ENCODE measurements around the gene ACR. TPM values are rescaled to one million over a fixed set of nuclear protein-coding genes. Genes with fewer than 3 reads are reported as not detected.
A peak's percentile ranks its signal among the peaks of the same experiment; 100 is the strongest.

Gene ACR
- not detected for polyA plus RNA-seq

DNA sequence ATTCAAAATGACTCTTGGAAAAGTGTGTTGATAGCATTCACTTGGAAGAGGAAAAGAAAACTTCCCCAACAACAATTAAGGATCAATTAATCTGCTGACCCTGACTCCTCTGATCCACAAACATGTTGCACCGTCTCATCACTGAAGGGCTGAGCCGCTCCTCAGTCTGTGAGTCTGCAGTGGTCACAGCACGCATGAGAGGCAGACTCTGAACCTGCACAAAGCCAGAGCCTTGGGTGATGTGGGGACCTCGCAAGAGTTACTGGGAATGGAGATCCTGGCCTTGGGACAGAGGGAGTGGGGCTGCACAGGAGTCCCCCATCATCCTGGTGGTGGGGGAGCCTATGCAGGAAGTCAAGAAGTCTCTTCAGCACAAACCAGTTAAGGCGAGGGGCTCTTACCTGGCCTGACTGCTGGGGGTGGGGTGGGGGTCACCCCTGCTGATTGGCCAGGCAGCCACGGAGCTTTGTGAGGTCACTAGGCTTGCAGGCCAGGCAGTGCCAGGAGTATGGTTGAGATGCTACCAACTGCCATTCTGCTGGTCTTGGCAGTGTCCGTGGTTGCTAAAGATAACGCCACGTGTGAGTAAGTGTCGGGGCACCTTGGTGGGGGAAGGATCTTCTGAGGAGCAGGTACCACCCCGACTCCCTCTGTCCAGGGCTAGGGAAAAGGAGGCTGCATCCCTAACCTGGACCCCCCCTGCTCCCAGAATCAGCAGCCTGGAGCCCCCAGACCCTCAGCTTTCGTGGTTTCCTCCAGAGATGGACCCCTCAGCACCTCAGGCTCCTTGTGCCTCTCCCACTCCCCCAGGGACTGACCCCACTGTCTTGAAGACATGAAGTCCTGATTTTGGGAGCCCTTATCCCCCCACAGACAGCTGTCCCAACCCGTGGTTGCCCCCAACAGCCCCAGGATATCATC, at the start of gene ACR:
Gene ACR (plus strand): TSS at position 477 of the 921 bp plus-strand sequence. CDS start 32 bp downstream, at position 509.
- no peaks in the 10 kb centered on the region for H3K4me1 Mint-ChIP-seq
- no peaks in the 10 kb centered on the region for H3K36me3 Mint-ChIP-seq
- H3K9me3 Mint-ChIP-seq, result no peaks in the 10 kb centered on the region
- DNase-seq, result no peak
- no peak within 1 kb of the TSS for H3K4me3 Mint-ChIP-seq
- peaks cover 2 to 8% (median 3%) of the 10 kb centered on the region in 3 donors for H3K27me3 Mint-ChIP-seq (ENCODE audit: low read depth in 3 of 3)
- H3K27ac Mint-ChIP-seq, result no peak within 1 kb of the TSS

DNA sequence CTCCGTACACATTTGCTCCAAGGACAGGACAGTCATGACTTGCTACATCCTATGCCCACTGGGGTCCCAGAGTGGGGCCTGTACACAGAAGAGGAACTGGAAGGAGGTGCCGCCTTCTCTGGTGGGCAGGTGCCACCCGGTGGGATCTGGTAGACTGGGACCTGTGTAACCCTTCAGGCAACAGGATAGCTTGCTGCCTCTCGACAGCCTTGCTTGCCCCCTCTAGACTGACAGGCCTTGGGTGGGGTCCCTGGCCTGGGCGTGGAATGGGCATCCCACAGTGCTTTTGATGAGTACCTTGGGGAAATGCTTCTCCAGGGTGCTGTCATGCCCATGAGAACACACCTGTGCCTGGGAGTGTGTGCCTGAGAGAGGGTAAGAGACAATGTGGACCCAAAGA, 49.6 kb upstream of the ACR start:
- Mint-ChIP-seq H3K27ac (peak overlapping the region in 1 of 6 donors; percentile 37), H3K36me3 (no peaks in the 10 kb centered on the region), H3K9me3 (peaks cover 0 to 5% (median 0%) of the 10 kb centered on the region in 6 donors), H3K4me3 (no peak overlapping the region), H3K27me3 (ENCODE audit: low read depth in 3 of 3) (peaks cover 1 to 5% (median 3%) of the 10 kb centered on the region in 3 donors), H3K4me1 (no peaks in the 10 kb centered on the region)
- no peak for DNase-seq

DNA sequence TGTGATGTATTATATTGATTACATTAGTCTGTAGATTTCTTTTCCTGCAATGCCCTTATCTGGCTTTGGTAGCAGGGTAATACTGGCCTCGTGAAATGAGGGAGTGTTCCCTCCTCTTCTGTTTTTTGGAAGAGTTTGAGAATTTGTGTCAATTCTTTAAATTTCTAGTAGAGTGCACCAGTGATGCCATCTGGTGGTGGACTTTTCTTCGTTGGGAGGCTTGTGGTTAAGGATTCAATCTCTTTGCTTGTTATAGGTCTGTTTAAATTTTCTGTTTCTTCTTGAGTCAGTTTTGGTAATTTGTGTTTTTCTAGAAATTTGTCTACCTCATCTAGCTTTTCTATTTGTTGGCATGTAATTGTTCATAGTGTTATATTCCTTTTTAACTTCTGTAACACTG, 46.5 kb upstream of the ACR start:
- Mint-ChIP-seq H3K4me3 (no peak overlapping the region), H3K27ac (no peak overlapping the region), H3K36me3 (no peaks in the 10 kb centered on the region), H3K4me1 (no peaks in the 10 kb centered on the region), H3K9me3 (peaks cover 0 to 5% (median 0%) of the 10 kb centered on the region in 6 donors), H3K27me3 (ENCODE audit: low read depth in 3 of 3) (peaks cover 0 to 5% (median 1%) of the 10 kb centered on the region in 3 donors)
- peak; percentile 10 to 34 (median 24) for DNase-seq

DNA sequence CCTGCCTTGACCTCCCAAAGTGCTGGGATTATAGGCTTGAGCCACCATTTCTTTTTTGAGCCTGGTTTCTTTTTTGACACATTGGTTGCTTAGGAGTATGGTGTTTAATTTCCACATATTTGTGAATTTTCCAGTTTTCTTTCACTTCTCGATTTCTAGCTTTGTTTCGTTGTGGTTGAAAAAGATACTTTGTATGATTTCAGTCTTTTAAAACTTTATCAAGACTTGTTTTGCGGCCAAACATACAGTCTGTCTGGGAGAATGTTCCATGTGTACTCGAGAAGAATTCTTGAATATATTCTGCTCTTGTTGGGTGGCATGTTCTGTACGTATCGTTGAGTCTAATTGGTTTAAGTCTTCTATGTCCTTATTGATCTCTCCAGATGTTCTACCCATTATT, 44.5 kb upstream of the ACR start:
- Mint-ChIP-seq H3K4me1 (no peaks in the 10 kb centered on the region), H3K27me3 (ENCODE audit: low read depth in 3 of 3) (peaks cover 0 to 5% (median 3%) of the 10 kb centered on the region in 3 donors), H3K9me3 (peaks cover 0 to 5% (median 0%) of the 10 kb centered on the region in 6 donors), H3K27ac (no peak overlapping the region), H3K36me3 (no peaks in the 10 kb centered on the region), H3K4me3 (no peak overlapping the region)
- DNase-seq, result no peak

DNA sequence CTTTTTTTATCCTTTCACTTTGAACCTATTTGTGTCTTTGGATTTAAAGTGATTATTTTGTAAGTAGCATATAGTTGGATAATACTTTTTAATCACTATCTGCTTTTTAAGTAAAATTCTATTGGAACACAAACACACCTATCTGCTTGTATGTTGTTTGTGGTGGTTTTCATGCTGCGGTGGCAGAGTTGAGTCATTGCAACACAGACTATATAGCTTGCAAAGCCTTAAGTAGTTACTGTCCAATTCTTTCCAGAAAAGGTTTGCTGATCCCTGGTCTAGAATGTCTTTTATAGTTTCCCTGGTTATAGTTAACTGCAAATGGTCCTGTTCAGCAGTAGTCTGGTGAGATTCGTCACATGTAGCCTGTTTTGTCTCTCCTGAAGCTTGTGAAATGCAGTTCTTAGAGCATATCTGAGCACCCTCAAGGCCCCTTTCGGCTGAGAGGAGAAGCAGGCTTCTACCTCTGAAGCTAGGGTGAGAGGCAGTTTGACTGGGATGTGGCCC, 43.9 kb upstream of the ACR start:
- Mint-ChIP-seq H3K27ac (no peak overlapping the region), H3K27me3 (ENCODE audit: low read depth in 3 of 3) (peaks cover 0 to 3% (median 2%) of the 10 kb centered on the region in 3 donors), H3K36me3 (no peaks in the 10 kb centered on the region), H3K9me3 (peaks cover 0 to 5% (median 0%) of the 10 kb centered on the region in 6 donors), H3K4me3 (no peak overlapping the region), H3K4me1 (no peaks in the 10 kb centered on the region)
- no peak for DNase-seq

DNA sequence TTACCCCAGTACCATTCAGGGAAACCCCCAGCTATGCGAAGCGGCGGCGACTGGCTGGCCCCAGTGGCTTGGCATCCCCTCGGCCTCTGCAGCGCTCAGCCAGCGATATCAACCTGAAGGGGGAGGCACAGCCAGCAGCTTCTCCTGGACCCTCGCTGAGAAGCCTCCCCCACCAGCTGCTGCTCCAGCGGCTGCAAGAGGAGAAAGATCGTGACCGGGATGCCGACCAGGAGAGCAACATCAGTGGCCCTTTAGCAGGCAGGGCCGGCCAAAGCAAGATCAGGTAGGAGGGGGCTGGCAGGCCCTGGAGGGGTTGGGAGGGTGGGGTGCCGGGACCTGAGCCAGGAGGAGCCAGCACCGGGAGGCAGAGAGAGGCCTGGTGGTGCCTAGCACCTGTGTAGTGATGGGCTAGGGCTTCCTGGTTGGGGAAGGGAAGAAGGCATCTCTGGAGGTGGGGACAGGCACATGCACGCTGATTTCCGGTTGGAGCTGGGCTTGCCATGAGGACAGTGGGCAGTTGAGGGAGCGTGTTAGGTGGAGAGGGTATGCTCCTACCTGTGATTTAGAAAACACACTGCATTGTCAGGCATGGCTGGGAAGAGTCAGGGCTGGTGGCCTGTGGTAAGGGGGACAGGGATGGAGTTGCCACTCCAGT, 43.1 kb upstream of the ACR start:
- no peak overlapping the region for H3K4me3 Mint-ChIP-seq
- no peaks in the 10 kb centered on the region for H3K36me3 Mint-ChIP-seq
- no peak overlapping the region for H3K27ac Mint-ChIP-seq
- no peak for DNase-seq
- peaks cover 0 to 3% (median 2%) of the 10 kb centered on the region in 3 donors for H3K27me3 Mint-ChIP-seq (ENCODE audit: low read depth in 3 of 3)
- no peaks in the 10 kb centered on the region for H3K4me1 Mint-ChIP-seq
- peaks cover 0 to 5% (median 0%) of the 10 kb centered on the region in 6 donors for H3K9me3 Mint-ChIP-seq

DNA sequence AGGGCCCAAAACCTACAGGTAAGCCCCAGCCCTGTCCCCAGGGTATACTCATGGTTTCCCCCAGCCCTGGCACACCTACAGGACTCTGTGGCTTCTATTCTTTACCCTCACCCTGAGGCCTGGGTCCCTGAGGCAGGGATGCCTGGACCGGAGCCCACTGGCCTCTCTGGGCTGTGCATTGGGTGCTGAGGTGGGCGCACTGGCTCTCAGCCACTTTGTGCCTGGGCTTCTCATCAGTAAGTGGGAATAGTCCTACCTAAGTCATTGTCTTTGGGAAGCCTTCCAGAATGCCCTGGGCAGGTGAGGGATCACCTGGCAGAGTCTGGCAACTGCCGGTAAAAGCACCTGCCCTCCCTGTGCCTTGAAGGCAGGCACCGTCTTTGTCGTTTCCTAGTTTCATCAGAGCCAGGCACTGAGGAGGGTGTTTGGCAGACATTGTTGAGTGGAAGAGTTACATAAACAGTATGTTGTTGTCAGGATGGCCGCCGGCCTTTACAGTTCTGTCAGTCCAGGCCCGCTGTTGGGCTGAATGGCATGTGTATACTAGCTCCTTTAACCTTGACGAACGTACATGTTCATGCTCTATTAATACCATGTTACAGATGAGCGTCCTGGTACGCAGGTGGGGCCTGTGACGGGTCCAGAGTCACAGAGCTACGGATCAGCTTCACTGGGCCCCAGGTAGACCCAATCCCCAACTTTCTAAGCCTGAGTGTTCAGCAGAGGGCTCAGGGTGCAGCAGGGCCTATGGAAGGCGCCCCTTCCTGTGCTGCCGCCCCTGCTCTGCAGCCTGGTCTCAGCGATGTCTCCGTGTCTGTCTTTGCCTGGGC, 42.4 kb upstream of the ACR start:
- H3K36me3 Mint-ChIP-seq, result no peaks in the 10 kb centered on the region
- H3K27ac Mint-ChIP-seq, result no peak overlapping the region
- no peak for DNase-seq
- peaks cover 0 to 5% (median 0%) of the 10 kb centered on the region in 6 donors for H3K9me3 Mint-ChIP-seq
- H3K4me3 Mint-ChIP-seq, result no peak overlapping the region
- peaks cover 2 to 5% (median 2%) of the 10 kb centered on the region in 3 donors for H3K27me3 Mint-ChIP-seq (ENCODE audit: low read depth in 3 of 3)
- H3K4me1 Mint-ChIP-seq, result no peaks in the 10 kb centered on the region

DNA sequence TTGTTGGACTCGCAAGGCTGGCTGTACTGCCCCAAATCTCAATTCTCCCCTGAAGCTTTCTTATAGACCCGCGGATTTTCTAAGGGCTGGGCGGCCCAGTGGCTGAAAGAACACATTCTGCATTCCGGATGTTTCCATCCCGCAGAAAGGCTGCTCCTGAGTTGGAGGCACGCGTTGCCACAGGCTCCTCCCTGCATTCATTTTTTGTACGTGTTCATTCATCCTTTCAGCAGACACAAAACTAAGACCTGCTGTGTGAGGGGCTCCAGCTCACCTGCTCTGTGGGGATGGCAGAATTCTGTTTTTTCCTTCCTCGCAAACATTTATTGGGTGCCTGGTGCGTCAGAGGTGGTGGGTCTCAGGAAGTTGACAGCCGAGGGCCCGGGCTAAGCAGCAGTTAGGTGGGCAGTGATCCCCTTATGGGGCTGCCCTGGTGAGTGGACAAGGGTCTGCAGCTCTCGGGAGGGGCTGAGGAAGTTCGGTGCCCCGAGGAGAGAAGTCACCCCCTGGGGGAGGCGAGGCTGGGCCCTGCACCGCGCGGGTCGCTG, 41.7 kb upstream of the ACR start:
- H3K36me3 Mint-ChIP-seq, result no peaks in the 10 kb centered on the region
- no peak for DNase-seq
- no peaks in the 10 kb centered on the region for H3K4me1 Mint-ChIP-seq
- peaks cover 2 to 5% (median 2%) of the 10 kb centered on the region in 3 donors for H3K27me3 Mint-ChIP-seq (ENCODE audit: low read depth in 3 of 3)
- no peak overlapping the region for H3K27ac Mint-ChIP-seq
- no peak overlapping the region for H3K4me3 Mint-ChIP-seq
- peaks cover 0 to 5% (median 0%) of the 10 kb centered on the region in 6 donors for H3K9me3 Mint-ChIP-seq

DNA sequence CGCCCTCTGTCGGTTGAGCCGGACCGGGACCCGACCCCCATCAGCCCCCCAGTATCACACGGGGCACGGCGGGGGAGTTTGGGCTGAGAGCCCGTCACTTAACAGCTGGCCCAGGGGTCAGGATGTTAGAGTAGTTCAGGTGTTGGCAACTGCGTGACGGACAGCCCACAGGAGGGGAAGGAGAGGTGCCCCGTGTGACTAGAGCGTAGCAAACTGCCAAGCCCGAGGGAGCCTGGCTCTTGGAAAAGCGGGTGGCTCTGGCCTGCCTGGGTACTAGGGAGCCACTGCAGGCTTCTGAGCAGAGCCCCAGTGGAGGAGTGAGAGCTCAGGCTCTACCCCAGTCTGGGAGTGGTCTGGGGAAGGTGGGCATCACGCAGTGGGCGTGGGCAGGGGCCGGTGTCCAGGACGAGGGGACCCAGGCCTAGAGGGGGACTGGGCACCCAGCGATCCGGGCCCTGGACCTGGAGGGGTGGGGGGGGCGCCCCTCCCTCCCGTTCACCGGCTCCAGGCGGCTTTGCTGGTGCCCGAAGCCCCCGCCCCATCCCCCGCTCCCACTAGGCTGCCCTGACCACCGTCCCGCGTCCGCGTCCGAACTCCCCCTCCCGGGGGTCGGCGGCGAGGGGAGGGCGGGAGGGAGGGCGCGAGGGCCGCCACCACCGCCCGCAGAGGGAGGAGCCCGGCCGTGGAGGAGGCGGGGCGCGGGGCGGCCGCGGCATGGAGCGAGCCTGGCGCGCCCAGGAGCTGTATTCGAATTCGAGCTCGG, 41.0 kb upstream of the ACR start:
- Mint-ChIP-seq H3K4me1 (no peaks in the 10 kb centered on the region), H3K27ac (no peak overlapping the region), H3K36me3 (no peaks in the 10 kb centered on the region), H3K4me3 (no peak overlapping the region), H3K27me3 (ENCODE audit: low read depth in 3 of 3) (peaks cover 0 to 5% (median 2%) of the 10 kb centered on the region in 3 donors), H3K9me3 (peaks cover 0 to 2% (median 0%) of the 10 kb centered on the region in 6 donors)
- DNase-seq, result no peak

DNA sequence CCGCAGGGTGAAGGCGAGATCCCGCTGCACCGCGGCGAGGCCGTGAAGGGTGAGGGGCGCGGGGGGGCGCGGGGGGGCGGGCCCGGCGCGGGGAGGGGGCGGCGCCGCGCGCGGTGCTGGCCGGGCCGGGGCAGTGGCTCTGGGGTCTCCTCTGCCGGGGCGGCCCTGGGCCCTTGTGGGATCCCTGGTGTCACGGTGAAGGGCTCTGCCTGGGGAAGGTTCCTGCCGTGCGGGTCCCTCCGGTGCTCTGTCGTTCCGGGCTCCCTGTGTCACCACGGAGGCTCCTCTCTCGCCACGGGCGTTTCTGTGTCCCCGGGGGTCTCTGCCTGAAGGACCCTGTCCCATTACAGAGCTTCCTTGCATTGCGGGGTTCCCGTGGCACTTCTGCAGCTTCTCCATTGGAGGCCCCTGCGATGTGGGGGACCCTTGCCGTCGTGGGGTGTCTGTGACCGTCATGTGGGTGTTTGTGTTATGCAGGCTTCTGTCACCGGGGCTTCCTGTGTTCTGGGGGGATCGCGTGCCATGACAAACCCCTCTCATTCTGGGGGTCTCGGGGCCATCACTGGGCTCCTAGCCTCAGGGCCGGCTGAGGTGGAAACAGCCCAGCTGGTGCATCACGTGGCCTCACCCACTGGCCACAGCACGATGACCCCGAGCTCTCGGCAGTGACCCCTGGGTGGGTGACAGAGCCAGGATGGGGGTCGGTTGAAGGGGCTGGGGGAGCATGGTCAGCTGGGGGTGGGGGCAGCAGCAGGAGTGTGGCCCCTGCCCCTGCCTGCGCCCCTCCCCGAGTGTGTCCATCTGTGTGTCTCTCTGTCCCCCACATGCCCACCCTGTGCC, 40.1 kb upstream of the ACR start:
- Mint-ChIP-seq H3K36me3 (no peaks in the 10 kb centered on the region), H3K27me3 (ENCODE audit: low read depth in 3 of 3) (peaks cover 0 to 5% (median 2%) of the 10 kb centered on the region in 3 donors), H3K4me3 (no peak overlapping the region), H3K4me1 (no peaks in the 10 kb centered on the region), H3K9me3 (no peaks in the 10 kb centered on the region), H3K27ac (no peak overlapping the region)
- no peak for DNase-seq

DNA sequence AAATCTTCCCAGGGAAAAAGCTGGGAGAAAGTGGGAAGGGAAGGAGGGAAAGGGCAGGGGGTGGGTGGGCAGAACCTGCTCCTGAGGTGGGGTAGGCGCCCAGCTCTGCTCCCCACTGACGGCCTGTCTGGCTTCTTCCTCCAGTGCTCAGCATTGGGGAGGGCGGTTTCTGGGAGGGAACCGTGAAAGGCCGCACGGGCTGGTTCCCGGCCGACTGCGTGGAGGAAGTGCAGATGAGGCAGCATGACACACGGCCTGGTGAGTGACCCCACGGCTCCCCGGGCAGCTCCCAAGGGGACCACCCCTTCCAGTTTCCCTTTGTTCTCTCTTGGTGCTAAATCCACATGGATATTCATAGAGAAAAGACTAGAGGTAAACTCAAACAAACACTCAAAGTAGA, 39.5 kb upstream of the ACR start:
- Mint-ChIP-seq H3K9me3 (no peaks in the 10 kb centered on the region), H3K36me3 (no peaks in the 10 kb centered on the region), H3K27me3 (ENCODE audit: low read depth in 3 of 3) (peaks cover 0 to 4% (median 3%) of the 10 kb centered on the region in 3 donors), H3K4me3 (no peak overlapping the region), H3K4me1 (no peaks in the 10 kb centered on the region), H3K27ac (no peak overlapping the region)
- no peak for DNase-seq
